ENCODE data around the gene SPAG16.

Gene SPAG16

GRCh38 chr2:214011676-214012075 is 727.4 kb downstream of the SPAG16 start:
- H3K4ac ChIP-seq (ENCODE audit: low read depth in 1 of 2, low read length in 2 of 2): no peak overlapping the region
- no peak overlapping the region for H3K18ac ChIP-seq (ENCODE audit: low read depth in 1 of 2, low read length in 2 of 2)
- no peaks in the 10 kb centered on the region for H3K27me3 ChIP-seq (ENCODE audit: control insufficient read depth in 1 of 2, insufficient read depth in 1 of 2, low read length in 2 of 2)
- no peak overlapping the region for H2AFZ ChIP-seq (ENCODE audit: low read depth, low read length)
- peaks cover 14% of the 10 kb centered on the region for H3K9me3 ChIP-seq (ENCODE audit: control insufficient read depth, low read length)
- H3K4me2 ChIP-seq (ENCODE audit: low read length, poor library complexity, severe bottlenecking): no peak overlapping the region
- no peak overlapping the region for H4K8ac ChIP-seq (ENCODE audit: low read length)
- H3K27ac ChIP-seq (ENCODE audit: low read length, poor library complexity, severe bottlenecking): no peak overlapping the region
- H2BK15ac ChIP-seq (ENCODE audit: low read depth, poor library complexity, severe bottlenecking): no peak overlapping the region
- no peak overlapping the region for H2AK5ac ChIP-seq (ENCODE audit: low read length, severe bottlenecking)
- H4K91ac ChIP-seq (ENCODE audit: low read length): no peak overlapping the region
- no peaks in the 10 kb centered on the region for H3K79me1 ChIP-seq (replicated peaks; ENCODE audit: low read length, poor library complexity, severe bottlenecking)
- H3K14ac ChIP-seq (ENCODE audit: low read length in 2 of 2): no peak overlapping the region
- WGBS: 84% methylated on average over 3 of the region's 3 CpGs
- no peaks in the 10 kb centered on the region for H3K4me1 ChIP-seq (ENCODE audit: control insufficient read depth, insufficient read depth, low read depth, low read length)
- H3K4me3 ChIP-seq (ENCODE audit: insufficient read depth in 1 of 2, low read depth in 1 of 2, low read length in 2 of 2): no peak overlapping the region
- H2BK120ac ChIP-seq (ENCODE audit: low read depth, low read length): no peak overlapping the region
- H3K9ac ChIP-seq (ENCODE audit: low read length): no peak overlapping the region
- H3K23ac ChIP-seq (ENCODE audit: low read length in 2 of 2): no peak overlapping the region
- no peaks in the 10 kb centered on the region for H3K36me3 ChIP-seq (ENCODE audit: control insufficient read depth in 1 of 2, insufficient read depth in 2 of 2, low read depth in 1 of 2, low read length in 2 of 2)
- H2BK12ac ChIP-seq (ENCODE audit: low read length in 2 of 2): no peak overlapping the region
- DNase-seq: no peak
- no peak overlapping the region for H2BK5ac ChIP-seq (ENCODE audit: low read depth, low read length, poor library complexity, severe bottlenecking)

DNA sequence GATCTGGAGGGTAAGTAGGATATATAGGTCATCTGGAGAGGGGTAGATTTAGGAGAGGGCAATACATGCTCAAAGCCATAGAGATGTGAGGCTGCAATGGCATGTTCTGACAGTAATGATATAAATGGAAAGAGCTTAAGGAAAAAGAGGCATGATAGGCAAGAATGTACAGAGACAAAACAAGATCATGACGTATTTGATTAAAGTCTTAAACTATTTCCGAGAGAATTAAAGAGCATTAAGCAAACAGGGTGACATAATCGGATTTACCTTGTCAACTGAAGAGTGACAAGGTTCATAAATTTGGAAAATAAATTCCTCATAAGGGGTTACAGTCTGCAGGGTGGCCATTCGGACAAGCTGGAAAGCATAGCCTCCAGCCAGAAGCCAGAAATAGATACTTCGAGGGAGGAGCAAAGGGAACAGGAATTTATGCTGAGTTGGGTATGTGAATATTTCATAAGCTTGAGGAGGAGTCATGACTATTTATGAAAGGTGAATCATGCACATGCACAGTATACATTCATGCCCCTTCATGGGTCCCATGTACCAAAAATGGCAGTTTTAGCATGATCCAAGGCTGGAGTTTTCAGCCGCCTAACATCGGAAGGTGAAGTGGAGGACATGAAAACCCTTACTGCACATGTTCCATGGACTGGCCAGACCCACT is 730.4 kb downstream of the SPAG16 start:
- Histone ChIP-seq H2BK5ac (ENCODE audit: low read depth, low read length, poor library complexity, severe bottlenecking) (no peak overlapping the region), H3K36me3 (ENCODE audit: control insufficient read depth in 1 of 2, insufficient read depth in 2 of 2, low read depth in 1 of 2, low read length in 2 of 2) (no peaks in the 10 kb centered on the region), H3K9ac (ENCODE audit: low read length) (no peak overlapping the region), H2BK15ac (ENCODE audit: low read depth, poor library complexity, severe bottlenecking) (no peak overlapping the region), H3K4ac (ENCODE audit: low read depth in 1 of 2, low read length in 2 of 2) (no peak overlapping the region), H3K4me1 (ENCODE audit: control insufficient read depth, insufficient read depth, low read depth, low read length) (peaks cover 3% of the 10 kb centered on the region), H3K18ac (ENCODE audit: low read depth in 1 of 2, low read length in 2 of 2) (no peak overlapping the region), H3K14ac (ENCODE audit: low read length in 2 of 2) (peak overlapping the region in 1 of 2 experiments; percentile 79), H3K9me3 (ENCODE audit: control insufficient read depth, low read length) (no peaks in the 10 kb centered on the region), H3K4me2 (ENCODE audit: low read length, poor library complexity, severe bottlenecking) (no peak overlapping the region), H3K79me1 (replicated peaks; ENCODE audit: low read length, poor library complexity, severe bottlenecking) (no peaks in the 10 kb centered on the region), H2AFZ (ENCODE audit: low read depth, low read length) (no peak overlapping the region), H4K91ac (ENCODE audit: low read length) (no peak overlapping the region), H4K8ac (ENCODE audit: low read length) (no peak overlapping the region), H3K4me3 (ENCODE audit: insufficient read depth in 1 of 2, low read depth in 1 of 2, low read length in 2 of 2) (no peak overlapping the region), H2BK120ac (ENCODE audit: low read depth, low read length) (no peak overlapping the region), H2BK12ac (ENCODE audit: low read length in 2 of 2) (no peak overlapping the region), H3K27ac (ENCODE audit: low read length, poor library complexity, severe bottlenecking) (no peak overlapping the region), H3K27me3 (ENCODE audit: control insufficient read depth in 1 of 2, insufficient read depth in 1 of 2, low read length in 2 of 2) (no peaks in the 10 kb centered on the region), H3K23ac (ENCODE audit: low read length in 2 of 2) (no peak overlapping the region), H2AK5ac (ENCODE audit: low read length, severe bottlenecking) (no peak overlapping the region)
- 97% methylated on average over 7 of the region's 7 CpGs for WGBS
- DNase-seq: no peak

DNA sequence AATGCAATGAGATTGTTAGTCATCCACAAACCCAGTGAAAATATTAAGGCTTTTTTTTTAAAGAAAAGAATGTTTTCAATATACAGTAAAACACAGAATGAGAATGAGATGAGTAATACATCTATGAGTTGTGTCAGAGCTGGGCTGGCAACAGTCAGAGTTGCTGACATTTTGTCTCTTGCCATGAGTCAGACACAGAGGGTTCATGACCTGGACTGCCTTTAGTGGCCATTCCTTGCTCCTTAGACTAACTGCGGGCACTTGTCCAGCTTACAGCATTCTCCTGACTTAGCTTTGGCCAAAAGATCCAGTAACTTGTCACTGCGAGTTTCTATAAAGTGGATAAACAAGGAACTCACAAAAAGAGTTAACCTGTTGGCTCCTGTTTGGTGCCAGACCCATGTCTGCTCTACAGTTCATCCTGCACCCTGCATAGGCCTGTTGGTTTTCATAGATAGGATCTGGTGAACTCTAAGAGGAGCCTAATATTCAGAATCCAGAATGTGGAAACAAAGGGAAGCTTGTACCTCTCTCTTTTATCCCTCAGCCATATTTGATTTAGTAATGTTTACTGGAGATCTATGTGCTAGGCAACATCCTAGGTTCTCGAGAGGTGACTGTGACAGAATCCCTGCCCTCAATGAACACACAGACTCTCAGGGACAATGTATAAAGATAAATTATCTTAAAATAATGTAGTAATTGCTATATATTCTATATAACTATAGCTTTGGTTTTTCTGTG is 735.1 kb downstream of the SPAG16 start:
- WGBS: 0% methylated on average over 2 of the region's 3 CpGs
- Histone ChIP-seq H2BK120ac (ENCODE audit: low read depth, low read length) (no peak overlapping the region), H3K79me1 (replicated peaks; ENCODE audit: low read length, poor library complexity, severe bottlenecking) (no peaks in the 10 kb centered on the region), H3K18ac (ENCODE audit: low read depth in 1 of 2, low read length in 2 of 2) (peak overlapping the region in 1 of 2 experiments; percentile 56), H2AK5ac (ENCODE audit: low read length, severe bottlenecking) (no peak overlapping the region), H3K4ac (ENCODE audit: low read depth in 1 of 2, low read length in 2 of 2) (no peak overlapping the region), H3K4me3 (ENCODE audit: insufficient read depth in 1 of 2, low read depth in 1 of 2, low read length in 2 of 2) (no peak overlapping the region), H2AFZ (ENCODE audit: low read depth, low read length) (no peak overlapping the region), H3K36me3 (ENCODE audit: control insufficient read depth in 1 of 2, insufficient read depth in 2 of 2, low read depth in 1 of 2, low read length in 2 of 2) (no peaks in the 10 kb centered on the region), H2BK5ac (ENCODE audit: low read depth, low read length, poor library complexity, severe bottlenecking) (no peak overlapping the region), H4K91ac (ENCODE audit: low read length) (no peak overlapping the region), H4K8ac (ENCODE audit: low read length) (no peak overlapping the region), H3K9ac (ENCODE audit: low read length) (peak overlapping the region; percentile 70), H3K9me3 (ENCODE audit: control insufficient read depth, low read length) (no peaks in the 10 kb centered on the region), H2BK15ac (ENCODE audit: low read depth, poor library complexity, severe bottlenecking) (no peak overlapping the region), H2BK12ac (ENCODE audit: low read length in 2 of 2) (peak overlapping the region in 1 of 2 experiments; percentile 57), H3K27ac (ENCODE audit: low read length, poor library complexity, severe bottlenecking) (peak overlapping the region; percentile 28), H3K23ac (ENCODE audit: low read length in 2 of 2) (no peak overlapping the region), H3K27me3 (ENCODE audit: control insufficient read depth in 1 of 2, insufficient read depth in 1 of 2, low read length in 2 of 2) (no peaks in the 10 kb centered on the region), H3K14ac (ENCODE audit: low read length in 2 of 2) (no peak overlapping the region), H3K4me2 (ENCODE audit: low read length, poor library complexity, severe bottlenecking) (no peak overlapping the region), H3K4me1 (ENCODE audit: control insufficient read depth, insufficient read depth, low read depth, low read length) (peaks cover 3% of the 10 kb centered on the region)
- peak; percentile 94 for DNase-seq

- Histone ChIP-seq H2AK5ac (ENCODE audit: low read length, severe bottlenecking) (no peak overlapping the region), H3K9me3 (ENCODE audit: control insufficient read depth, low read length) (no peaks in the 10 kb centered on the region), H3K4me2 (ENCODE audit: low read length, poor library complexity, severe bottlenecking) (no peak overlapping the region), H3K4me3 (ENCODE audit: insufficient read depth in 1 of 2, low read depth in 1 of 2, low read length in 2 of 2) (no peak overlapping the region), H3K27ac (ENCODE audit: low read length, poor library complexity, severe bottlenecking) (no peak overlapping the region), H3K9ac (ENCODE audit: low read length) (peak overlapping the region; percentile 70), H3K23ac (ENCODE audit: low read length in 2 of 2) (no peak overlapping the region), H4K91ac (ENCODE audit: low read length) (peak overlapping the region; percentile 39), H3K27me3 (ENCODE audit: control insufficient read depth in 1 of 2, insufficient read depth in 1 of 2, low read length in 2 of 2) (no peaks in the 10 kb centered on the region), H3K4me1 (ENCODE audit: control insufficient read depth, insufficient read depth, low read depth, low read length) (peaks cover 3% of the 10 kb centered on the region), H2BK120ac (ENCODE audit: low read depth, low read length) (no peak overlapping the region), H3K36me3 (ENCODE audit: control insufficient read depth in 1 of 2, insufficient read depth in 2 of 2, low read depth in 1 of 2, low read length in 2 of 2) (no peaks in the 10 kb centered on the region), H2AFZ (ENCODE audit: low read depth, low read length) (no peak overlapping the region), H2BK15ac (ENCODE audit: low read depth, poor library complexity, severe bottlenecking) (no peak overlapping the region), H4K8ac (ENCODE audit: low read length) (peak overlapping the region; percentile 54), H3K79me1 (replicated peaks; ENCODE audit: low read length, poor library complexity, severe bottlenecking) (no peaks in the 10 kb centered on the region), H3K4ac (ENCODE audit: low read depth in 1 of 2, low read length in 2 of 2) (no peak overlapping the region), H3K14ac (ENCODE audit: low read length in 2 of 2) (no peak overlapping the region), H3K18ac (ENCODE audit: low read depth in 1 of 2, low read length in 2 of 2) (no peak overlapping the region), H2BK12ac (ENCODE audit: low read length in 2 of 2) (peak overlapping the region in 1 of 2 experiments; percentile 66), H2BK5ac (ENCODE audit: low read depth, low read length, poor library complexity, severe bottlenecking) (no peak overlapping the region)
- 96% methylated on average over 2 of the region's 4 CpGs for WGBS
- DNase-seq: peak; percentile 12
Observed at GRCh38 chr2:214019973-214020345, 735.7 kb downstream of the SPAG16 start.

Data from mesenchymal stem cell (in vitro differentiated cells and primary cell).